PC-3 (cell line): ENCODE data around the gene GIPC3.

Experiments used
- EZH2 ChIP-seq: fragments of 300-600 bp; sonication (generic); IDR thresholded peaks from one replicate; pipeline ENCODE4 v1.6.1; 2017; ENCODE audit warnings: antibody characterized with exemption, mild to moderate bottlenecking, low read length; ENCODE audit not compliant: unreplicated experiment
- EZH2phosphoT487 ChIP-seq: fragments of 300-600 bp; sonication (generic); IDR thresholded peaks from 2 replicates; pipeline ENCODE4 v1.6.1; 2018; ENCODE audit warnings: mild to moderate bottlenecking, antibody characterized with exemption, low read length, borderline replicate concordance
- TF ChIP-seq, protein P1 (sequence below): fragments of 300-600 bp; sonication (generic); conservative IDR thresholded peaks from 2 replicates; pipeline ENCODE4 v1.5.1; 2017; ENCODE audit warnings: antibody characterized with exemption, low read depth, mild to moderate bottlenecking, low read length

DNA sequence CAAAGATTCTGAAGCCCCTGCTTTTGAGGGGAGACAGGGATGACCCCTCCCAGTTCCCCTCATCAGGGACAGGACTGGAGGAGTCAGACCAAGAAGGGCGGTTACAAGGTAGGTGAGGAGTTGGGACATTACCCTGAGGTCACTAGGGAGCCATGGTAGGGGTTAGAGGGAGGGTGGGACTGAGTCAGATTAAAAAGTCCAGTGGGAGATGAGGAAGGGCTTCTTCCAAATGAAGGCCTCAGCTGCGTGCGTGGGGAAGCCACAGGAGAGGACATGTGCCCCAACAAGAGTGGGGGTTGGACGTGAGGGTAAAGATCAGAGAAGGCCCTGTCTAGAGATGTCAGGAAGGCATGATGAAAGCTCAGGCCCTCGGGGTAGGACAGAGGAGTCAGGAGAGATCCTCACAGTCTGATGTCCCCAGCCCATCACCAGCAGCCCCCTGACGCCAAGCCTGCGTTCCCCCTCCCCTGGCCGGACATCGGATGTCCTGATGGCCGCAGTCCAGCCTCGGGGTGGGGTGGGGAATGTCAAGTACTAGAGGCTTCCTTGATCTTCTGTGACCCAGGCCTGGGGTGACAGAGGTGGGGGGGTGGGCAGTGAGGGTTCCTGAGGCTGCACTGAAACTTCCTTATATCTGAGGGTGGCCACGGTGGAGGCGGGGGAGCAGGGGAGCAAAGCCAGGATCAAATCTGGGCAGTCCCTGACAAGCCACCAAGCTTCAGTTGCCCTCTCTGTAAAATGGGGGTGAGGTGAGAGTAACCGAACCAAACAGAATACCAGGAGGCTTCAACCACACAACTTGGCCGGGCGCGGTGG lies 21.4 kb upstream of the GIPC3 start:
- TF ChIP-seq, protein P1, sequence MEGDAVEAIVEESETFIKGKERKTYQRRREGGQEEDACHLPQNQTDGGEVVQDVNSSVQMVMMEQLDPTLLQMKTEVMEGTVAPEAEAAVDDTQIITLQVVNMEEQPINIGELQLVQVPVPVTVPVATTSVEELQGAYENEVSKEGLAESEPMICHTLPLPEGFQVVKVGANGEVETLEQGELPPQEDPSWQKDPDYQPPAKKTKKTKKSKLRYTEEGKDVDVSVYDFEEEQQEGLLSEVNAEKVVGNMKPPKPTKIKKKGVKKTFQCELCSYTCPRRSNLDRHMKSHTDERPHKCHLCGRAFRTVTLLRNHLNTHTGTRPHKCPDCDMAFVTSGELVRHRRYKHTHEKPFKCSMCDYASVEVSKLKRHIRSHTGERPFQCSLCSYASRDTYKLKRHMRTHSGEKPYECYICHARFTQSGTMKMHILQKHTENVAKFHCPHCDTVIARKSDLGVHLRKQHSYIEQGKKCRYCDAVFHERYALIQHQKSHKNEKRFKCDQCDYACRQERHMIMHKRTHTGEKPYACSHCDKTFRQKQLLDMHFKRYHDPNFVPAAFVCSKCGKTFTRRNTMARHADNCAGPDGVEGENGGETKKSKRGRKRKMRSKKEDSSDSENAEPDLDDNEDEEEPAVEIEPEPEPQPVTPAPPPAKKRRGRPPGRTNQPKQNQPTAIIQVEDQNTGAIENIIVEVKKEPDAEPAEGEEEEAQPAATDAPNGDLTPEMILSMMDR, result no peak
- TF ChIP-seq EZH2, result no peak
- no peak for TF ChIP-seq EZH2phosphoT487
